ENCODE measurements around the gene IQCH. TPM values are rescaled to one million over a fixed set of nuclear protein-coding genes. Genes with fewer than 3 reads are reported as not detected.

IQCH gene
- total RNA-seq, 1 donor from 2014 or later = 0.45 TPM

DNA sequence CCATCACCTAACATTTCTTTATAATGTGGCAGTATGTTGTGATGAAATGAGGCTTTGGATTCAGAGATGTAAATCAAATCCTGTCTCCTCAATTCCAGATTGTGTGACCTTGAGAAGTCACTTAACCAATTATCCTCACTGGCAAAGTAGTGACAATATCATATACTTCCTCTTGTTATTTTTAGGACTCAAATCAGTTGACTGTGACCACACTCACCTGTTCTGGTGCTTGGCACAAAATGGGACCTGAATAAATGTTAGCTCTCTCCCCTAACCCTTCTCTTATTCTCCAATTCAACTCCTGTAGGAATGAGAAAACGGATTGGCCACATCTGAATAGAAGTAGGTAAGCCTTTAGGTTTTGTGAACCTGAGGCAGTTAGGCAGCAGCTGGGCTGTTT is 42.1 kb downstream of the IQCH start:
- DNase-seq (ENCODE audit: low spot score) = no peak

DNA sequence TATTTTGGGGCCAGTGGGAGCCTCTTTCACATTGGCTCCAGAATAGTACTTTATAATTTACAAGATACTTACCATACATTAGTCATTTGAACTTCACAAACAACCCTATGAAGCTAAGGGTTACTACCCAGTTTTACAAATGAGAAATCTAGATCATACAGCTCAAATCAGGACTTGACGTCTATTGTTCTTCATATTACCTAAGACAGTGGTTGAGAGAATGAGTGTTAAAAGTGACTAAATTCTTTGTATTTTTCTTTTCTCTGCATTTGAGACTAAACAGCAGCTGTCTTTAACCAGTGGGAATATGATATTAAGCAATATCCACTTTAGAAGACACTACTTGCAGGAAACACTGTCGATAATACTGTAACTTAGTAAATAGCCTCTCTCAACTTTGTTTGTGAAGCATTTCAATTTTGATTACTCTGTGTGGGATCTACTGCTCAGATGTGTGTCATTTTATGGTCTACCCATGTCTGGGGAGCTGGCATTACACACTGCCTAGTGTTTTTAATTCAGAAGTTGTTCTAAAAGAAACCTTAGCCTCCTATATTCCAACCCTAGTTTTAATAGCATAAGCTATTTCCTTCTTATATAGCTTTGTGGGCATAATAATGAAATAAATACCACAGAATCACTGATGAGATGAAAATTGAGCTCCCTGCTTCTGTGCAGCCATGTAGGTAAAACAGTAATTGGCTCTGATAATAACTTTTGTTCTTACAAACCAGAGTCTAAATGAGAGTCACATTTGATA is 45.9 kb downstream of the IQCH start:
- DNase-seq (ENCODE audit: low spot score) = no peak

GRCh38 chr15:67303490-67304363 is 49.1 kb downstream of the IQCH start:
- DNase-seq (ENCODE audit: low spot score) = no peak

GRCh38 chr15:67304778-67305177 is 50.2 kb downstream of the IQCH start:
- no peak for DNase-seq (ENCODE audit: low spot score)

GRCh38 chr15:67305506-67305905 is 50.9 kb downstream of the IQCH start:
- DNase-seq (ENCODE audit: low spot score) = no peak

DNA sequence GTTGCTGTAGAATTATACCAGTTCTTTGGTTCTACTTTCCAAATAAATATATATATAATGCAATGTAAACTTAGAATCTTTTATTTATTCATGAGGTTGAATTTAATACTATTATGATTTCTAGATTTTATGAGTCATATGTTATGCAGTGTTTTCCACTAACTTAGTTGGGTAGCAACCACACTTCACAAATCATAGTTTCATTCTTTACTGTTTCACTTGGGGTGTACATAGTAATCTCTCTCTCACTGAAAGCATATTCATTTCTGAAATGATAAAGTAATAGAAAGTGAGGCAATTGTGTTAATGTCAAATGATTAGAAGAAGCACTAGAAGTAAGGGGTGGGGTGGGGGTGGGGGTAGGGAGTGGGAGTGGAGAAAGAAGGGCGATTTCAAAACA is 52.6 kb downstream of the IQCH start:
- DNase-seq (ENCODE audit: low spot score) = no peak

GRCh38 chr15:67307889-67308597 is 53.5 kb downstream of the IQCH start:
- no peak for DNase-seq (ENCODE audit: low spot score)

GRCh38 chr15:67311731-67312130 is 57.1 kb downstream of the IQCH start:
- no peak for DNase-seq (ENCODE audit: low spot score)

DNA sequence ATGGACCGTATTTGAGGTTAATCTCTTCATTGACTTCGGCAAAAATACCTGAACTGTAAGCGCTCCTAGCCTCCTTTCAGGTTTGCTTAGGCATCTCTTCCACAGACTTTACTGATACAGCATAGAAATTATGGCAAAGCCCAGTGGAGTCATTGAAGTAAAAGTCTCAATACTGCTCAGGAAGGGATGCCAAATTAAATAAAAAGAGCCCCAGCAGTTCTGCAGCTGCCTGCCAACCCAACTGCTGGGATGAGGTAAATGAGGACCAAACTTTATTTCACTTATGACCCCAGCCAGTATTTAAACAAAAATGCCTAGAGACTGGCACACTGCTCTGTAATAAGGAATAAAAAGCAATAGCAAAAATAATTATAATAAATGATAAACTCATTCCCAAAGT is 65.4 kb downstream of the IQCH start:
- no peak for DNase-seq (ENCODE audit: low spot score)

DNA sequence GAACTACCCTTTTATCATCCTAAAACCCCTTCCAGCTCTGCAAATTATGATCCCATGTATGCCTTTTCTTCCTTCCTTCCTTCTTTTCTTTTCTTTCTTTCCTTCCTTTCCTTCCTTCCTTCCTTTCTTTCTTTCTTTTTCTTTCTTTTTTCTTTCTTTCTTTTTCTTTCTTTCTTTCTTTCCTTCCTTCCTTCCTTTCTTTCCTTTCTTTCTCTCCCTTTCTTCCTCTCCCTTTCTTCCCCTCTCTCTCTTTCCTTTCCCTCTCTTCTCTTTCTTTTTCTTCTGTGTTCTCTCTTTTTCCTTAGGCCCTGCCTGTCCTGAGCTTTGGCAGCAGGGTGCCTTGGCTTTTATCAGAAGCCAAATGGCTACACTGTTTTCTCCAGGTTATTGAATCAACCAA is 66.8 kb downstream of the IQCH start:
- DNase-seq (ENCODE audit: low spot score) = no peak

DNA sequence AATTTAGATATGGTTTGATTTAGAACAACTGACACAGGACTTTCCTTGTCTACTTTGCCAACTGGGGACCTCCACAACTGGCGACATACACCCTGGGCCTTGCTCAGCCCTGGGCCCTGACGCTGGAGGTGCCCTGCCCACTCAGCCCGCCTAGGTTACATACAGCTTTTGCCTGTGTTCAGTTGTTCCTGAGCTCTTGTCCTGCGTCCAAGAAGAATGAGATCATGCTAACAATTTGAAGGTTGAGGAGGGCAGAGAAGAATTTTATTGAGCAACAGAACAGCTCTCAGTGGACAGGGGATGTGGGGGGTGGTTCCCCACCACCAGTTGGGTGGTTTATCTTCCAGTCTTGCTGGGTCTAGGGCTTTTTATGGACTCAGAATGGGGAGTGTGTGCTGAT is 67.9 kb downstream of the IQCH start:
- DNase-seq (ENCODE audit: low spot score) = no peak

- DNase-seq (ENCODE audit: low spot score) = no peak
These were observed 72.7 kb downstream of the IQCH start for GRCh38 chr15:67327312-67327711.

GRCh38 chr15:67327737-67328136 is 73.2 kb downstream of the IQCH start:
- no peak for DNase-seq (ENCODE audit: low spot score)

DNA sequence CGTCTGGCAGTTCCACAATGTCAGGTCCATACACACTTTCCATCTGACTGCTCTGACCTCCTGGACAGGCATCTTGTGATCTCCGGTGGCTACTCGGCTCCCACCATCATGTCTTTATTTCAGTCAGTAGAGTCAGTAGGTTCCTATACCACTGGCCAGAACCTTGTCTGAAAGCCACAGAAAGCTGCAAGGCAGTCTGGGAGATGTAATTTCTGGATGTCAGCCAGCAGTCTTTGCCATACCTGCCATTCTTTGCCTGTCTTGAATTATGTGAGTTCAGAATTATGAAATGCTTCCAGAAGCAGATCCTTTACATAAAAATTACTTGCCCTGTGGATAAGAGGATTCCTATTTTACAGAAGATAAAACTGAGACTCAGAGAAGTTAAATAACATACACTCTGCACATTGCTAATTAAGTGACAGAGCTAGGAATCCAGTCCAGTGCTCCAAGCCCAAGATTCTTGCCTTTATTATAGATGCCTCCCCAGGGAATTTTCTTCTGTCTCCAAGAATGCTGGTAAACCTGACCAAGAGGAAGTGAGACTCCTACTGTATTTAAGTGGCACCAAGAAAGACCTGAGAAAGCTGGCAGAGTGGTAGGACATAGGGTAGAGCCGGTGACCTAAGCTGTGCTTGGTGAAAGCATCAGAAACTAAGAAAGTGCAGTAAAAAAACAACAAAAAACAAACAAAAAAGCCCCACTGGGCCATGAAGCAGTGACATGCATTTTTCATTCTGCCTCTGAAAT is 75.6 kb downstream of the IQCH start:
- no peak for DNase-seq (ENCODE audit: low spot score)

- no peak for DNase-seq (ENCODE audit: low spot score)
These were observed 77.1 kb downstream of the IQCH start for GRCh38 chr15:67331676-67332075.

- DNase-seq (ENCODE audit: low spot score) = no peak
These were observed 80.4 kb downstream of the IQCH start for GRCh38 chr15:67335026-67335425.

GRCh38 chr15:67335534-67336222 is 81.1 kb downstream of the IQCH start:
- DNase-seq (ENCODE audit: low spot score) = no peak

- no peak for DNase-seq (ENCODE audit: low spot score)
These were observed 86.0 kb downstream of the IQCH start for GRCh38 chr15:67340630-67341029.

- no peak for DNase-seq (ENCODE audit: low spot score)
These were observed 87.0 kb downstream of the IQCH start for GRCh38 chr15:67341539-67341938.

DNA sequence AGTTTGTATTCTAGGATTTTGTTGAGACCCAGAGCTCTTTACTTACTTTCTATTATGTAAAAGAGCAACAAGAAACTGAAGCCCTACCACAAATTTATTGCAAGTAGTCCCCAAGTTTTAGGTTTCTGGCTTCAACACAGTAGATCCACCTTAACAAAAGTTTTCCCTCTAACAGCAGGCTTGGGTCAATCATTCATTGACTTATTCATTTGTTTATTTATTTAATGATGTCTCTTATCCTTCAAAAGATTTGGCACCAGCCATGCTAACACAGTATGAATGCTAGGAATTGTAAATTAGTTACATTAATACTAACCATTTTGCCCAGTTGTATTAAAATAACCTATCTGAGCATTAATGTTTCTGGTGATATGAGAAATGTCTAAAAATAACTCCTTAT is 88.6 kb downstream of the IQCH start:
- DNase-seq (ENCODE audit: low spot score) = no peak

DNA sequence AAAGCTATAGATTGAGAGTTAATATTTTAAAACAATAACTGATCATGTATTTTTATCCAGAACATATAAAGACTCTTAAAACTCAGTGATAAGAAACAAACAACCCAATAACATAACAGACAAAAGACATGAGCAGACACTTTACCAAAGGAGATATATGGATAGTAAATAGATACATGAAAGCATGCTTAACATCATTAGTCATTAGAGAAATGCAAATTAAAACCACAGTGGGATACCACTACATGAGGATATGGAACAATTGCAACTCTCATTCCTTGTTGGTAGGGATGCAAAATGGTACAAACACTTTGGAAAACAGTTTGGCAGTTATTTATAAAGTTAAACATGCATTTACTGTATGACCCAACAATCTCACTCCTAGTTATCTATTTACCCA is 95.0 kb downstream of the IQCH start:
- DNase-seq (ENCODE audit: low spot score) = no peak
